ENCODE measurements around the gene PBXIP1. TPM values are rescaled to one million over a fixed set of nuclear protein-coding genes. Genes with fewer than 3 reads are reported as not detected.

The PBXIP1 gene
- total and polyA plus RNA-seq, 2 experiments from 2014 or later = 26.4 to 70.4 TPM

DNA sequence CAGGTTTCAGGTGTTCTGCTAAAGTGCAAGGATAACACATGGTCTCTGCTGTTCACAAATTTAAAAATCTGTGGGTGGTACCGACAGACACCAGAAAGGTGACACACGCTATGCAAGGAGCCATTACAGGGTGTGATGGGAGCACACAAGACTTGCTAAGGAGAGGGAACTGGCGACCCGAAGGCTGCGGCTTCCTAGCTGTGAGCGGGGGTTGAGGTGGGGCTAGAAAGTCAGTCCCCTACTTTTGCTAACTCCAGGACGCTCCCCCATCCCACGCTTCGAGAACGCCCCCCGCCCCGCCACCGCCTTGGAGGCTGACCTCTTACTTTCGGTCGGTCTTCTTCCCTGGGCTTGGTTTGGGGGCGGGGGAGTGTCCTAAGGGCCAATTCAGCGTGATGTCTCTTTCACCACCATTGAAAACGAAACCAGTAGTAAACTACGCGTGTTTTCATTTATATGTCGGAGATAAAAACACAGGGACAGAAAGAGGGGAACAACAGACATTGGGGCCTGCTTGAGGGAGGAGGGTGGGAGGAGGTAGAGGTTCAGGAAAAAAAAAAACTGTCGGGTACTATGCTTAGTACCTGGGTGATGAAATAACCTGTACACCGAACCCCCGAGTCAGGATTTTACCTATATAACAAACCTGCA lies 19.6 kb upstream of the PBXIP1 start:
- peak; percentile 78 for DNase-seq
- H3K9me3 ChIP-seq (ENCODE audit: low read depth) = no peaks in the 10 kb centered on the region
- WGBS, 2 experiments (ENCODE audit: low coverage in 1 of 2, low lambda C conversion rate in 2 of 2, missing lambda C conversion rate in 2 of 2) = 0 to 1% methylated on average over 11 to 24 of the region's 24 CpGs
- peak overlapping the region; percentile 98 for H3K9ac ChIP-seq
- H3K4me3 ChIP-seq = peak overlapping the region; percentile 82
- no peaks in the 10 kb centered on the region for H4K20me1 ChIP-seq (ENCODE audit: insufficient read depth)
- H3K27ac ChIP-seq = peak overlapping the region; percentile 99
- in situ Hi-C loops (cut with MboI) = no loop called here
- H3K36me3 ChIP-seq (ENCODE audit: low read depth) = no peaks in the 10 kb centered on the region
- H2AFZ ChIP-seq = peak overlapping the region; percentile 83
- peaks cover 30% of the 10 kb centered on the region for H3K4me1 ChIP-seq (ENCODE audit: insufficient read depth)
- peak overlapping the region; percentile 97 for H3K4me2 ChIP-seq (ENCODE audit: unreplicated experiment)
- H3F3A ChIP-seq (ENCODE audit: insufficient read depth) = peaks cover 48% of the 10 kb centered on the region
- TF ChIP-seq EZH2phosphoT487 (IDR thresholded peaks at IDR 0.05; ENCODE audit: insufficient read depth, low read depth) = no peak
- H3K27me3 ChIP-seq (replicated peaks; ENCODE audit: insufficient read depth) = no peaks in the 10 kb centered on the region
- peaks cover 42% of the 10 kb centered on the region for H3K79me2 ChIP-seq (ENCODE audit: insufficient read depth)
- H3K9me2 ChIP-seq (ENCODE audit: insufficient read depth) = no peaks in the 10 kb centered on the region

DNA sequence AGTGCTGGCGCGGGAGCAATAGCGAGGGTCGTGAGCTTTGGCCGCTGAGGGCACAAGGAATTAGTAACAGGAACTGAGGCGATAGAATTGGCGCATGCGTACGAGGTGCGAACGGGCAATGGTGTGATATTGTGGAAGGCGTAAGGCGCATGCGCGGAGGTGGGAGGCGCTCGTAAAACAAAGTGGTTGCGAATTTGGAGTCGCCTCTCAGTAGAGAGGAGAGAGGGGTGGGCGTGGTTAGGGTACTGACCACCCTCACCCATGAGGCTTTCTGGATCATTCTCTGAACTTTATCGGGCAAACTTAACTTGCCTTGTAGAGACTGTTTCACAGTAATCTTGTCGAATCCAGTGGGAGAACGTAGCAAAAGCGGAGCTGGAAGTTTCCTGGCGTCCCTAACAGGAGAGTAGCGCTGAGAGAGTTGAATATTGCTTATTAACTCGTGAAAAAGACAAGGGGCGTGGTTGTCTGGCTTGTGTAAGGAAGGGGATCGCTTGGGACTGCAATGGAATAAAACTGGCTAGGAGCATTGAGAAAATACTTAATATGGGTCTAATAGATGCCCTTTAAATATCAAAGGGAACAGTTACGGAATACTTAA lies 19.0 kb upstream of the PBXIP1 start:
- H3K4me2 ChIP-seq (ENCODE audit: unreplicated experiment) = peak overlapping the region; percentile 97
- H3K4me1 ChIP-seq (ENCODE audit: insufficient read depth) = peaks cover 30% of the 10 kb centered on the region
- peak; percentile 97 for DNase-seq
- H3K27me3 ChIP-seq (replicated peaks; ENCODE audit: insufficient read depth) = no peaks in the 10 kb centered on the region
- no peaks in the 10 kb centered on the region for H3K9me2 ChIP-seq (ENCODE audit: insufficient read depth)
- no peaks in the 10 kb centered on the region for H3K36me3 ChIP-seq (ENCODE audit: low read depth)
- H3F3A ChIP-seq (ENCODE audit: insufficient read depth) = peaks cover 48% of the 10 kb centered on the region
- WGBS, 2 experiments (ENCODE audit: low coverage in 1 of 2, low lambda C conversion rate in 2 of 2, missing lambda C conversion rate in 2 of 2) = 0 to 1% methylated on average over 30 of the region's 30 CpGs
- H3K9ac ChIP-seq = peak overlapping the region; percentile 98
- H3K27ac ChIP-seq = peak overlapping the region; percentile 99
- no peaks in the 10 kb centered on the region for H3K9me3 ChIP-seq (ENCODE audit: low read depth)
- in situ Hi-C loops (cut with MboI) = no loop called here
- H4K20me1 ChIP-seq (ENCODE audit: insufficient read depth) = no peaks in the 10 kb centered on the region
- H2AFZ ChIP-seq = peak overlapping the region; percentile 83
- peaks cover 48% of the 10 kb centered on the region for H3K79me2 ChIP-seq (ENCODE audit: insufficient read depth)
- H3K4me3 ChIP-seq = peak overlapping the region; percentile 82
- TF ChIP-seq EZH2 (IDR thresholded peaks at IDR 0.05; ENCODE audit: insufficient read depth, poor library complexity, severe bottlenecking) (no peak), EZH2phosphoT487 (IDR thresholded peaks at IDR 0.05; ENCODE audit: insufficient read depth, low read depth) (no peak)

DNA sequence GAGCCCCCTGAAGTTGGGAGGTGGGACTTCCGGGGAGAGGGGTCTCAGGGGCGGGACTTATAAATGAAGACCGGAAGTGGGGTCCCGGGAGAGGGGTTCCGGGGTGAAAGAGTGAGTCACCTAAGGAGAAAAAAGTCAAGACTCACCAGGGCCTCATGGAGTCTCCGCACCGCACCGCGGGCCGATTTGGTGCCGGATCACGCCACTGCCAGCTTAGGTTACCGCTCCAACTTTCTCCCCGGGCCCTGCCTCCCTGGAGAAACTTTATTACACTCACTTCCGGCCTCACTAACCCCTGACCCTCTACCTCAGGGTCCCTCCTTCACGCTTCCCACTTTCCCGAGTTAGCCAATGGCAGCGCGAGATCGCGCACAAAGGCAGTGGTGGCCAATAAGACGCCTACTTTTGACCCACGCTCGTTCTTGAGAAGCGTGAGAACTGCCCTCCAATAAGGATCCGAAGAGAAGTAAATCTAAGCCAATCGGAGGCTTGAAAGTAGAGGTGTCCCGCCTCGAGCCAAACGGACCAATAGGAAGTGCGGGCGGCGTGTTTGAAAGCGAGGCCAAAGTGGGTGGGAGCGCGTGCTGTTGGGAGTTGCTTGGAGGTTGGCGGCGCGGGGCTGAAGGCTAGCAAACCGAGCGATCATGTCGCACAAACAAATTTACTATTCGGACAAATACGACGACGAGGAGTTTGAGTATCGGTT lies 18.4 kb upstream of the PBXIP1 start, which contains the start of gene CKS1B:
Gene CKS1B (plus strand): TSS at position 580 of the 706 bp plus-strand sequence. CDS start 65 bp downstream, at position 645.
- TF ChIP-seq EZH2phosphoT487 (IDR thresholded peaks at IDR 0.05; ENCODE audit: insufficient read depth, low read depth) (no peak), EZH2 (IDR thresholded peaks at IDR 0.05; ENCODE audit: insufficient read depth, poor library complexity, severe bottlenecking) (no peak)
- H2AFZ ChIP-seq = peak within 1 kb of the TSS; percentile 83

DNA sequence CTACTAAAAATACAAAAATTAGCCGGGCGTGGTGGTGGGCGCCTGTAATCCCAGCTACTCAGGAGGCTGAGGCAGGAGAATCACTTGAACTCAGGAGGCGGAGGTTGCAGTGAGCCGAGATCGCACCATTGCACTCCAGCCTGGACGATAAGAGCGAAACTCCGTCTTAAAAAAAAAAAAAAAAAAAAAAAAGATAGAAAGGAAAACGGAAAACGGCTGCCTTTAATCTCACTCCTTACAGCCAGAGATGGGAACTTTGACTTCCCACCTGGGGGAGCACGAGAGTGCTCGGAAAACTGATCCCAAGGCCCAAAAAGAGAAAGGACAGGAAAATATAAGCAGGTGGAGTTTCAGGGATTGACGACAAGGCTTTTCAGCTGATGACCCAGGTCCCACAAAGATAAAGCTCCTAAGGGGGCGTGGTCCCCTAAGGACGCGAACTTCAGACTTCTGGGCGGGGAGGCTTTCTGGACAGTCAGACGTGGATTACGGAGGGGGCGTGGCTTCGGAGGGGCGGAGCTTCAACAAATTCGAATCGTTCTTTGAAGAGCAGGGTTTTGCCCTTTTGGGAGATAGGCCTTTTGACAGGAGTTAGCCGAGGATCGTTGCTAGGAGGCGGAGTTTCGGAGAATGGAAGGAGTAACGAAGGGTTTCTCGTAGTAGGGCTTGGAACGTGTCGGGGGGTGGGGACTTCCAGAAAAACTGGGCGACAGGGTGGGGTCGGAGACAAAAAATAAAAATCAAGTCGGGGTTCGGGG lies 17.6 kb upstream of the PBXIP1 start:
- Histone ChIP-seq H3K4me2 (ENCODE audit: unreplicated experiment) (peak overlapping the region; percentile 96), H3K4me3 (peak overlapping the region; percentile 82), H4K20me1 (ENCODE audit: insufficient read depth) (no peaks in the 10 kb centered on the region), H3K27ac (peak overlapping the region; percentile 99), H3K79me2 (ENCODE audit: insufficient read depth) (peaks cover 53% of the 10 kb centered on the region), H3K9ac (peak overlapping the region; percentile 98), H3K27me3 (replicated peaks; ENCODE audit: insufficient read depth) (no peaks in the 10 kb centered on the region), H3F3A (ENCODE audit: insufficient read depth) (peaks cover 48% of the 10 kb centered on the region), H3K4me1 (ENCODE audit: insufficient read depth) (peaks cover 38% of the 10 kb centered on the region), H3K36me3 (ENCODE audit: low read depth) (no peaks in the 10 kb centered on the region), H3K9me3 (ENCODE audit: low read depth) (no peaks in the 10 kb centered on the region), H3K9me2 (ENCODE audit: insufficient read depth) (no peaks in the 10 kb centered on the region), H2AFZ (no peak overlapping the region)
- WGBS, 2 experiments (ENCODE audit: low coverage in 1 of 2, low lambda C conversion rate in 2 of 2, missing lambda C conversion rate in 2 of 2) = 5% methylated on average over 36 to 37 of the region's 37 CpGs
- in situ Hi-C loops (cut with MboI) = no loop called here
- TF ChIP-seq EZH2phosphoT487 (IDR thresholded peaks at IDR 0.05; ENCODE audit: insufficient read depth, low read depth) (no peak), EZH2 (IDR thresholded peaks at IDR 0.05; ENCODE audit: insufficient read depth, poor library complexity, severe bottlenecking) (no peak)
- peak; percentile 97 for DNase-seq

More for the DNA sequence above, 18.4 kb upstream of the PBXIP1 start, which contains the start of gene CKS1B:
- H3K4me1 ChIP-seq (ENCODE audit: insufficient read depth) = peaks cover 30% of the 10 kb centered on the region
- 1% methylated on average over 46 to 47 of the region's 47 CpGs for WGBS, 2 experiments (ENCODE audit: low coverage in 1 of 2, low lambda C conversion rate in 2 of 2, missing lambda C conversion rate in 2 of 2)
- H3K79me2 ChIP-seq (ENCODE audit: insufficient read depth) = peaks cover 49% of the 10 kb centered on the region
- H3K9me3 ChIP-seq (ENCODE audit: low read depth) = no peaks in the 10 kb centered on the region
- DNase-seq = peak; percentile 100
- H3K36me3 ChIP-seq (ENCODE audit: low read depth) = no peaks in the 10 kb centered on the region
- H3K9ac ChIP-seq = peak within 1 kb of the TSS; percentile 98
- peak within 1 kb of the TSS; percentile 97 for H3K4me2 ChIP-seq (ENCODE audit: unreplicated experiment)
- peak within 1 kb of the TSS; percentile 82 for H3K4me3 ChIP-seq
- no peaks in the 10 kb centered on the region for H4K20me1 ChIP-seq (ENCODE audit: insufficient read depth)
- no peaks in the 10 kb centered on the region for H3K27me3 ChIP-seq (replicated peaks; ENCODE audit: insufficient read depth)
- in situ Hi-C loops (cut with MboI) = no loop called here
- peaks cover 48% of the 10 kb centered on the region for H3F3A ChIP-seq (ENCODE audit: insufficient read depth)
- peak within 1 kb of the TSS; percentile 99 for H3K27ac ChIP-seq
- H3K9me2 ChIP-seq (ENCODE audit: insufficient read depth) = no peaks in the 10 kb centered on the region

All from GM23248 (cell line).